Stomach (tissue), 4 donors: Measurements from ENCODE around the gene GCN1.

Experiments used
- EP300 ChIP-seq: sonication (generic); formaldehyde crosslinking; IDR thresholded peaks from one replicate; pipeline ENCODE4 v1.6.1; 2017; ENCODE audit warnings: antibody characterized with exemption
- POLR2A ChIP-seq, 4 donors: fragments of 450-650 bp; IDR thresholded peaks; one replicate each; pipeline ENCODE4 v1.6.1; 2016; ENCODE audit warnings: antibody characterized with exemption in 4 of 4, control low read depth in 2 of 4, mild to moderate bottlenecking in 1 of 4, moderate library complexity in 1 of 4
- TF ChIP-seq, protein P1 (sequence below), 7 experiments: fragments of 450-650 bp in 4 of 7; fragments of 200-600 bp in 3 of 7; sonication (generic) in 3 of 7; IDR thresholded peaks; one replicate each; pipeline ENCODE4 v1.5.1; 2016 to 2019; ENCODE audit warnings: antibody characterized with exemption in 7 of 7, control low read depth in 2 of 7, mild to moderate bottlenecking in 1 of 7

DNA sequence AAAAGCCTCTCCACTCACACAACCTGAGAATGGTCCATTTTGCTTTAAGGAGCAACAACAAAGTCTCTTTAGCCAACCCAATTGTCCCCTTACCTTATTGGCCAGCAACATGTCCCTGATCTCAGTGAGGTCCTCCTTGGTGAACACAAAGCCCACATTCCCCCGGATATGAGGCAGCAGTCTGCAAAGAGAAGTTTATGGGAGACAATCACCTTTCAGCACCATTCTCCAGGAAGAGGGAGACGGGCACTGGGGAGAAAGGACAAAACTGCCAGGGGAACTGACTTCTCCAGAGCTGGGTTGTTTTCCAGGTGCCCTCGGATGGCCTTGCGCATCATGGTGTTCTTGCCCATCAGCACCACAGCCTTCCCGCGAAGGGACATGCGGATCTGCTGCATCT is 4.5 kb upstream of the GCN1 start:
- TF ChIP-seq, protein P1, sequence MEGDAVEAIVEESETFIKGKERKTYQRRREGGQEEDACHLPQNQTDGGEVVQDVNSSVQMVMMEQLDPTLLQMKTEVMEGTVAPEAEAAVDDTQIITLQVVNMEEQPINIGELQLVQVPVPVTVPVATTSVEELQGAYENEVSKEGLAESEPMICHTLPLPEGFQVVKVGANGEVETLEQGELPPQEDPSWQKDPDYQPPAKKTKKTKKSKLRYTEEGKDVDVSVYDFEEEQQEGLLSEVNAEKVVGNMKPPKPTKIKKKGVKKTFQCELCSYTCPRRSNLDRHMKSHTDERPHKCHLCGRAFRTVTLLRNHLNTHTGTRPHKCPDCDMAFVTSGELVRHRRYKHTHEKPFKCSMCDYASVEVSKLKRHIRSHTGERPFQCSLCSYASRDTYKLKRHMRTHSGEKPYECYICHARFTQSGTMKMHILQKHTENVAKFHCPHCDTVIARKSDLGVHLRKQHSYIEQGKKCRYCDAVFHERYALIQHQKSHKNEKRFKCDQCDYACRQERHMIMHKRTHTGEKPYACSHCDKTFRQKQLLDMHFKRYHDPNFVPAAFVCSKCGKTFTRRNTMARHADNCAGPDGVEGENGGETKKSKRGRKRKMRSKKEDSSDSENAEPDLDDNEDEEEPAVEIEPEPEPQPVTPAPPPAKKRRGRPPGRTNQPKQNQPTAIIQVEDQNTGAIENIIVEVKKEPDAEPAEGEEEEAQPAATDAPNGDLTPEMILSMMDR (IDR thresholded peaks at IDR 0.05) = no peak
- TF ChIP-seq EP300 = no peak
- TF ChIP-seq POLR2A (IDR thresholded peaks at IDR 0.05) = no peak
